HG03439 (cell line): ENCODE data around the gene NSMCE4A.
A peak's percentile ranks its signal among the peaks of the same experiment; 100 is the strongest.
"Not testable (repeated sequence)": the region's sequence is repeated elsewhere in the genome, so short reads cannot be mapped to it uniquely, and the experiment has no call there.

Source experiments
- ATAC-seq: cut with Tn5 transposase; IDR thresholded peaks from one replicate; pipeline ENCODE4 v1.9.1; 2021; ENCODE audit warnings: mild to moderate bottlenecking, moderate library complexity; ENCODE audit not compliant: unreplicated experiment

Gene NSMCE4A

GRCh38 chr10:121936295-121936694 lies 38.7 kb downstream of the NSMCE4A start:
- ATAC-seq: no peak

GRCh38 chr10:121935702-121936101 lies 39.3 kb downstream of the NSMCE4A start:
- ATAC-seq: no peak

- not testable (repeated sequence) for ATAC-seq
Observed at GRCh38 chr10:121930268-121931085, 44.5 kb downstream of the NSMCE4A start.

GRCh38 chr10:121929585-121930267 lies 45.3 kb downstream of the NSMCE4A start:
- ATAC-seq: not testable (repeated sequence)

GRCh38 chr10:121928528-121928884 lies 46.5 kb downstream of the NSMCE4A start:
- ATAC-seq: peak; percentile 10

GRCh38 chr10:121927841-121928527 lies 47.0 kb downstream of the NSMCE4A start, which contains the start of gene ATE1:
ATE1 (minus strand) TSS chr10:121928031; CDS start chr10:121927949, 82 bp downstream.
- ATAC-seq: peak; percentile 89

GRCh38 chr10:121927318-121927840 lies 47.6 kb downstream of the NSMCE4A start:
- peak; percentile 48 for ATAC-seq

GRCh38 chr10:121926671-121927317 lies 48.2 kb downstream of the NSMCE4A start:
- no peak for ATAC-seq

GRCh38 chr10:121926157-121926556 lies 48.9 kb downstream of the NSMCE4A start:
- no peak for ATAC-seq

GRCh38 chr10:121921238-121921931 lies 53.6 kb downstream of the NSMCE4A start:
- no peak for ATAC-seq

- ATAC-seq: peak; percentile 55
Observed at GRCh38 chr10:121919666-121920065, 55.4 kb downstream of the NSMCE4A start.

GRCh38 chr10:121918800-121919199 lies 56.2 kb downstream of the NSMCE4A start:
- not testable (repeated sequence) for ATAC-seq

GRCh38 chr10:121914661-121915060 lies 60.4 kb downstream of the NSMCE4A start:
- ATAC-seq: no peak

- no peak for ATAC-seq
Observed at GRCh38 chr10:121911421-121911697, 63.7 kb downstream of the NSMCE4A start.

GRCh38 chr10:121910673-121911420 lies 64.2 kb downstream of the NSMCE4A start:
- no peak for ATAC-seq
